HepG2 (cell line): ENCODE measurements around the gene IFNL2. TPM values are rescaled to one million over a fixed set of nuclear protein-coding genes. Genes with fewer than 3 reads are reported as not detected.

Experiments used
- ATAC-seq: fragments of 200-7000 bp; cut with Tn5 transposase; 3 replicates; pipeline ENCODE4 v1.9.1; 2020; ENCODE audit warnings: mild to moderate bottlenecking, moderate library complexity
- BruUV-seq: library from RNA; stranded (reverse); fragments of 400-500 nt; replicated peaks from 2 replicates; lab custom pipeline; 2021; lab: Mats Ljungman, UMichigan
- CTCF ChIA-PET: fragments of 300-600 bp; formaldehyde crosslinking; extraction: SDS; loops from one replicate; lab custom pipeline; 2021; ENCODE audit warnings: low total read pairs, inconsistent platforms, low intra/inter-chr PET ratio; lab: Yijun Ruan, JAX
- POLR2A ChIA-PET: fragments of 350-600 bp; sonication (Branson Sonifier 250); formaldehyde crosslinking; loops from one replicate; lab custom pipeline; 2020; ENCODE audit warnings: antibody characterized with exemption, inconsistent platforms; lab: Yijun Ruan, JAX
- DNase-seq: peaks from one replicate; pipeline ENCODE4 v3.0.0-alpha.2; 2015; ENCODE audit warnings: low spot score
- FAIRE-seq: peaks from 3 replicates; lab custom pipeline; 2011; peaks lifted over from hg19 to GRCh38; lab: Jason Lieb, UNC
- H2AFZ ChIP-seq: one replicate; pipeline ENCODE4 v1.6.1; 2011; ENCODE audit warnings: low read length, inconsistent platforms
- H3K27ac ChIP-seq: fragments of 300-600 bp; 3 replicates; pipeline ENCODE4 v1.8.0; 2011; ENCODE audit warnings: mixed run types, mild to moderate bottlenecking, mixed read lengths, low read length, inconsistent platforms; ENCODE audit not compliant: insufficient read depth; ENCODE audit errors: extremely low read length
- H3K27me3 ChIP-seq, 2 experiments: fragments of 200-600 bp in 1 of 2; 2 replicates in 1 of 2; 3 replicates in 1 of 2; pipeline versions ENCODE4 v1.6.0 to v1.8.0; 2011; ENCODE audit warnings: low read length in 2 of 2, mild to moderate bottlenecking in 2 of 2, moderate library complexity in 2 of 2, inconsistent platforms in 1 of 2; ENCODE audit not compliant: insufficient read depth in 2 of 2, control insufficient read depth in 1 of 2
- H3K36me3 ChIP-seq, 2 experiments: fragments of 200-600 bp in 1 of 2; replicated peaks in 1 of 2; 2 replicates in 1 of 2; 3 replicates in 1 of 2; pipeline versions ENCODE4 v1.5.1 to v1.8.0; 2011; ENCODE audit warnings: low read length in 2 of 2, inconsistent platforms in 1 of 2; ENCODE audit not compliant: insufficient read depth in 2 of 2, control insufficient read depth in 1 of 2
- H3K4me1 ChIP-seq: 2 replicates; pipeline ENCODE4 v1.5.1; 2012; ENCODE audit warnings: low read length, inconsistent platforms; ENCODE audit not compliant: insufficient read depth
- H3K4me2 ChIP-seq: 2 replicates; pipeline ENCODE4 v1.6.0; 2011; ENCODE audit warnings: low read depth, low read length, inconsistent platforms
- H3K4me3 ChIP-seq, 3 experiments: fragments of 200-600 bp in 1 of 3; sonication (generic), shearing (Covaris generic) in 1 of 3; replicated peaks in 1 of 3; 2 replicates each; pipeline ENCODE4 v1.5.1; 2011 to 2016; ENCODE audit warnings: low read length in 3 of 3, inconsistent platforms in 2 of 3, low read depth in 2 of 3, mild to moderate bottlenecking in 2 of 3, control low read depth in 1 of 3, mixed read lengths in 1 of 3; ENCODE audit not compliant: insufficient read depth in 1 of 3
- H3K79me2 ChIP-seq: one replicate; pipeline ENCODE4 v1.6.1; 2011; ENCODE audit warnings: low read length, inconsistent platforms; ENCODE audit not compliant: insufficient read depth
- H3K9ac ChIP-seq: 2 replicates; pipeline ENCODE4 v1.6.0; 2011; ENCODE audit warnings: mild to moderate bottlenecking, low read depth, low read length, inconsistent platforms; ENCODE audit not compliant: insufficient read depth
- H3K9me3 ChIP-seq: 2 replicates; pipeline ENCODE4 v1.5.1; 2012; ENCODE audit warnings: mild to moderate bottlenecking, low read length
- H4K20me1 ChIP-seq: 2 replicates; pipeline ENCODE4 v1.6.0; 2011; ENCODE audit warnings: inconsistent platforms, mild to moderate bottlenecking, low read length, moderate library complexity; ENCODE audit not compliant: insufficient read depth
- POLR2A ChIP-seq, 2 experiments: IDR thresholded peaks; 2 replicates each; pipeline ENCODE4 v1.6.1; 2011; ENCODE audit warnings: low read depth in 2 of 2, low read length in 2 of 2, mild to moderate bottlenecking in 1 of 2, moderate library complexity in 1 of 2; ENCODE audit not compliant: insufficient read depth in 1 of 2
- RERE ChIP-seq: IDR thresholded peaks from 2 replicates; pipeline ENCODE4 v1.6.1; 2016; ENCODE audit warnings: low read depth, missing genetic modification reagents, missing compliant biosample characterization
- RFX5 ChIP-seq: IDR thresholded peaks from 2 replicates; pipeline ENCODE4 v1.6.1; 2011; ENCODE audit warnings: low read depth, low read length, improper control_type of control experiment
- SOX6 ChIP-seq, 2 experiments: fragments of 450-650 bp in 1 of 2; sonication (generic) in 1 of 2; formaldehyde crosslinking in 1 of 2; IDR thresholded peaks; 2 replicates each; pipeline versions ENCODE4 v1.4.0 to v1.6.1; 2017 to 2020; ENCODE audit warnings: antibody characterized with exemption in 1 of 2, mild to moderate bottlenecking in 1 of 2, missing genetic modification reagents in 1 of 2
- ZMYM3 ChIP-seq: sonication (generic); formaldehyde crosslinking; IDR thresholded peaks from 2 replicates; pipeline ENCODE4 v1.5.1; 2020; ENCODE audit warnings: mild to moderate bottlenecking, missing genetic modification reagents
- ZNF850 ChIP-seq: sonication (generic); formaldehyde crosslinking; conservative IDR thresholded peaks from 2 replicates; pipeline ENCODE4 v1.9.0; 2021; ENCODE audit warnings: mild to moderate bottlenecking, missing genetic modification reagents
- WGBS: methylation state at CpG from one replicate; pipeline ENCODE4 v1.1.6; 2017; ENCODE audit warnings: low lambda C conversion rate; 5-methylcytosine and 5-hydroxymethylcytosine counted together
- in situ Hi-C: cut with HindIII; loops from 2 replicates; pipeline ENCODE4 v1.10.0; 2017; ENCODE audit warnings: low pct_unique_long_range_greater_than_20kb; ENCODE audit not compliant: extremely low pct_ligation_motif_present
- intact Hi-C: fragments of 100-400 bp; cut with micrococcal nuclease; formaldehyde crosslinking; loops from one replicate; pipeline ENCODE4 v1.10.0; 2022; ENCODE audit not compliant: unreplicated experiment
- polyA plus RNA-seq, 8 experiments: library from polyadenylated mRNA; depleted of rRNA in 3 of 8; stranded (reverse) in 7 of 8; unstranded in 1 of 8; fragments of >200 nt; fragmentation: Illumina TruSeq in 4 of 8; extraction: Trizol in 4 of 8; gene quantifications; 2 replicates each; pipeline versions ENCODE4 v1.2.1 to v1.2.3, GENCODE V29; 2011 to 2016; ENCODE audit warnings: low read depth in 4 of 8, missing spikeins in 1 of 8, mixed read lengths in 1 of 8; ENCODE audit not compliant: insufficient read depth in 1 of 8
- total RNA-seq, 5 experiments: library from RNA; depleted of rRNA; stranded (reverse); fragments of >200 nt; fragmentation: Illumina TruSeq; extraction: Trizol; gene quantifications; 2 replicates each; pipeline ENCODE4 v1.2.3, GENCODE V29; 2016; ENCODE audit warnings: low read depth in 1 of 5
- TF ChIP-seq, protein P1 (sequence below): sonication (generic); formaldehyde crosslinking; IDR thresholded peaks from 2 replicates; pipeline ENCODE4 v1.8.0; 2022; ENCODE audit warnings: missing genetic modification reagents, mild to moderate bottlenecking, borderline replicate concordance

The IFNL2 gene
- total and polyA plus RNA-seq, 2 of the 13 experiments (the other 11 are each of a cell fraction or from before 2014, with no cell fraction given): not detected

- Histone ChIP-seq H2AFZ (no peak overlapping the region), H3K27ac (no peak overlapping the region), H3K9me3 (no peaks in the 10 kb centered on the region), H3K4me1 (0 out of 2 replicates have a peak, but pooled peaks cover 4% of the 10 kb centered on the region), H4K20me1 (no peaks in the 10 kb centered on the region), H3K79me2 (no peaks in the 10 kb centered on the region), H3K27me3 (peaks cover 0 to 14% of the 10 kb centered on the region in 2 experiments; a peak in 3 of 5 replicates)
- intact Hi-C loops (no loop called here), in situ Hi-C loops (no loop called here)
- 48% methylated on average over 3 of the region's 3 CpGs for WGBS
- ChIA-PET CTCF (no interaction called here), POLR2A (no interaction called here)
- ATAC-seq (no peak), DNase-seq (no peak)
- peak; percentile 55; the same call in 1 of the 2 replicates for TF ChIP-seq RFX5
- TF ChIP-seq, protein P1, sequence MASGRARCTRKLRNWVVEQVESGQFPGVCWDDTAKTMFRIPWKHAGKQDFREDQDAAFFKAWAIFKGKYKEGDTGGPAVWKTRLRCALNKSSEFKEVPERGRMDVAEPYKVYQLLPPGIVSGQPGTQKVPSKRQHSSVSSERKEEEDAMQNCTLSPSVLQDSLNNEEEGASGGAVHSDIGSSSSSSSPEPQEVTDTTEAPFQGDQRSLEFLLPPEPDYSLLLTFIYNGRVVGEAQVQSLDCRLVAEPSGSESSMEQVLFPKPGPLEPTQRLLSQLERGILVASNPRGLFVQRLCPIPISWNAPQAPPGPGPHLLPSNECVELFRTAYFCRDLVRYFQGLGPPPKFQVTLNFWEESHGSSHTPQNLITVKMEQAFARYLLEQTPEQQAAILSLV (CRISPR knock-in tag): no peak
- TF ChIP-seq ZMYM3: no peak
- no peak for TF ChIP-seq POLR2A (IDR thresholded peaks at IDR 0.05; ENCODE audit: insufficient read depth in 1 of 2, low read depth in 2 of 2, low read length in 2 of 2)
- TF ChIP-seq SOX6 (IDR thresholded peaks at IDR 0.05): no peak
- no peak for TF ChIP-seq SOX6 (CRISPR knock-in tag; IDR thresholded peaks at IDR 0.05)
- no peak for TF ChIP-seq RERE (CRISPR knock-in tag)
- TF ChIP-seq ZNF850 (CRISPR knock-in tag): no peak
- TF ChIP-seq, all 625 proteins: peak for 1
- no peak for FAIRE-seq
- H3K36me3 ChIP-seq: no peaks in the 10 kb centered on the region
- H3K4me2 ChIP-seq: no peak overlapping the region
- BruUV-seq: no TSS peak
- no peak overlapping the region for H3K4me3 ChIP-seq
- no peak overlapping the region for H3K9ac ChIP-seq
These were observed 6.5 kb upstream of the IFNL2 start for GRCh38 chr19:39261704-39262103.
